Measurements from ENCODE around the gene MB.

Gene MB

DNA sequence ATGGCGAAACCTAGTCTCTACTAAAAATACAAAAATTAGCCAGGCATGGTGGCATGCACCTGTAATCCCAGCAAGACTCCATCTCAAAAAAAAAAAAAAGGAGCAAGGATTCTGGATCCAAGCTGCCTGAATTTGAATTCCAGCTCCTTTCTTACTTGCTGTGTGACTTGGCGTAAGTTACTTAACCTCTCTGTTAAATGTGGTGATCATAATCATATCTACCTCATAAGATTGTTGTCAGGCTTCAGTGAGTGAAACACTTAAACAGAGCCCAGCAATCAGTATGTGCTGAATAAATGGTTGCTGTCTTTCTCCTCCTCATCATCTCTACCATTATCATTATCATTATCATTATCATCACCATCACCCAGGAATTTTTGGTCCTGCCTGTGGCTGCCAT lies 2.7 kb downstream of the MB start:
- no peak for DNase-seq

DNA sequence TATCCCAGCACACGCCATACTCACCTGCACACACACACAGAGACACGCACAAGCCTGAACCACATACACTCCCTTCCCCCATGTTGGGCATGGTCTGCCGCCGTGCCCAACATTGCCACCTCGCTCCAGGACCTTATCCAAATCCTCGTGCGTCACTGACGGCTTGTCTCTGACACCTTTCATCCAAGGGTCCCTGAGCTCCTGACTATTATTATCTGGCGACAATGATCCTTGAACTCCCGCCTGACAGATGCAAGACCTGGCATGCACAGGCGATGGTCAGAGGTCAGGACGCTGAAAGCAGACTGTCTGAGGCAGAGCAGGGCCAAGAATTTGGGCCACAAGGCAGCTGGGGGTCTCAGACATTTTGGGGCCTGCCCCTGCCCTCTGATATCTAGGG lies 4.2 kb downstream of the MB start:
- DNase-seq = no peak

DNA sequence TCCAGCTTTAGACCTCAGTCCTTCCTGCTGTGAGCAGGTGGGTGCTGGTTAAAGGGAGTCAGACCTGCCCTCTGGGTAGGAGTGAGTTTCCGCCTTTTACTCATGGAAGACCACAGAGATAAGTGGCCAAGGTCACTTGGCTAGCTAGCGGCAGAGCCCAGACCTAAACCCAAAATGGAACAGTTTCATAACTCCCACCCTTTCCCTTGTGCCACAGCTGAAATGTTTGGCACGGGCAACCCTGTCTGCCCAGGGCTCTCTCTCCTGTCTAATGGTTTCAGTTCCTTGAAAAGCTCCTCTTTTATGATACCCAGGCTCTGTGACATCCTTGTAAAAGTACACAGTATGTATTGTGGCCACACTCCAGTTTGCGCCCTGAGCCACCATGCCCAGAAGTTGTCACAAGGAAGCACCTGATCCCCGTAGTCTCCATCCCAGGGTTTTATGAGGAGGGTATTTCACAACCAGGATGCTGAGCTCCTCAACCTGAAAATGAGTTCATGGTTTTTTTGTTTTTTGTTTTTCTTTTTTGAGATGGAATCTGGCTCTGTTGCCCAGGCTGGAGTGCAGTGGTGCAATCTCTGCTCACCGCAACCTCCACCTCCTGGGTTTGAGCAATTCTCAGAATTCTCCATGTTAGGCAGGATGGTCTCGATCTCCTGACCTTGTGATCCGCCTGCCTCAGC lies 5.1 kb downstream of the MB start:
- DNase-seq = no peak

DNA sequence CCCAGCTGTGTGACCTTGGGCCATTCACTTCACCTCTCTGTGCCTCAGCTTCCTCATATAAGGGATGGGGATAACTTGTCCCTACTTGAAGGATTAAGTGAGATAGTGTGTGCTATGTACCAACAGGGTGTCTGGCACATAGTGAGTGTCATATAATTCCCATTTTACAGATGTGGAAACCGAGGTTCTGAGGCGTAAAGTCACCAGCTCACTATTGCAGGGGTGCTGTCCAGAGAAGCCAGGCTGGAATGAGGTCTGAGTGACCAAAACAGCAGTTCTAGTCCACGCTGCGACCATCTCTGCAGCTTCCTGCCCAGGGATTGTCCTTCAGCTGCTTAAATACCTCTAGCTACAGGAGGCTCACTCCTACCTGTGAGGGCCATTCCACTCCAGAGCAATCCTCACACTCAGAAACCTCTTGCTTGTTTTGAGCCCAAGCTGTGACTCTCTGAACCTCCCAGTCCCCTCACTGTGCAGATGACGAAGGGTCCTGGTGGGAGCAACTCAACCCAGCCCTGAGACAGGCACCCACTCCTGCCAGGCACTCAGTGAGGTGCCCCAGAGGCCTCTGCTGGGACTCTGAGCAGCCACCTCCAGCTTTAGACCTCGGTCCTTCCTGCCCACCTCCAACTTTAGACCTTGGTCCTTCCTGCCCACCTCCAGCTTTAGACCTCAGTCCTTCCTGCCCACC lies 5.8 kb downstream of the MB start:
- DNase-seq = no peak

DNA sequence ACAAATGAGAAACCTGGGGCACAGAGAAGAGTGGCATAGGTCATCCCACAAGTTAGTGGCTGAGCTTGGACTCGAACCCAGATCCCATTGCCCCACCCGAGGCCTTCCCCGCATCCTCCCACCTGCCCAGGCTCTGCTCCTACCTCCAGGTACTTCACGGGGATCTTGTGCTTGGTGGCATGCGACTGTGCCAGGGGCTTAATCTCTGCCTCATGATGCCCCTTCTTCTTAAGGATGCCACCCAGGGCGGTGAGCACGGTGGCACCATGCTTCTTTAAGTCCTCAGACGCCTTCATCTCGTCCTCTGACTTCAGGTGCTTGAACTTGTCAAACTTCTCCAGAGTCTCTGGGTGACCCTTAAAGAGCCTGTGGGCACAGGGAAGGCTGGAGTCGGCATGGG lies 6.4 kb downstream of the MB start:
- no peak for DNase-seq

DNA sequence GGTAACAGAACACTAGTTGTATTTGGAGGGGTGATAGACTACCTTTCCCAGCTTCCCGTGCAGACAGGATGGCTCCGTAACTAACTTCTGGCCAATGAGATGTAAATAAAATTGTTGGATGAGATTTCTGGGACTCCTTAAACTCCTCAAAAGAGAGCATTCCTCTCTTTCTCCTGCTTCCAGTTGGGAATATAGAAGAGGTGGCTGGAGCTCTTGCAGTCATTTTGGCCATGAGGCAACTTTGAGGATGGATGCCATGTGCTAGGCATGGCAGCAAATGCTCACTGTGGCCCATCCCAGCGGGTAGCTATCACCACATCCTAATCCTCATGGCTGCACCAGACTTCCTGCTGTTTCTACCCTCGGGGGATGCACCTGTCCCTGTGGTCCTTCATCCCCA lies 7.4 kb downstream of the MB start:
- no peak for DNase-seq

DNA sequence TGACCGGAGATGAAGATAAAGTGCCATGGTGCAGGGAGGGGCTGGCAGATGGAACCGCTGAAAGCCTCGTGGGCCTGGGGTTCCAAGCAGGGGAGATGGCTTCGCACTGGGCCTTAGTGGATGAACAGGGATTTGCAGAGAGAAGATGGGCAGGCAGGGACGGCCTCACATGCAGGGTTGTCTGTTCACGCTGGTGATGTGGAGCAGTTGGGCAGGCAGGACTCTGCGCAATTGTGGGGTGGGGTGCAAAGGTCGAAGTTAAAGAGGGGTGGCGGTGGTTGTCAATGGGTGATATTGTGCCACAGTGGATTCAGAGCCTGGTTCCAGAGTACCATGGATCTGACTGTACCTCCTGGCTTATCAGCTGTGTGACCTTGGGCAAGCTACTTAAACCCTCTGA lies 7.9 kb downstream of the MB start:
- no peak for DNase-seq

DNA sequence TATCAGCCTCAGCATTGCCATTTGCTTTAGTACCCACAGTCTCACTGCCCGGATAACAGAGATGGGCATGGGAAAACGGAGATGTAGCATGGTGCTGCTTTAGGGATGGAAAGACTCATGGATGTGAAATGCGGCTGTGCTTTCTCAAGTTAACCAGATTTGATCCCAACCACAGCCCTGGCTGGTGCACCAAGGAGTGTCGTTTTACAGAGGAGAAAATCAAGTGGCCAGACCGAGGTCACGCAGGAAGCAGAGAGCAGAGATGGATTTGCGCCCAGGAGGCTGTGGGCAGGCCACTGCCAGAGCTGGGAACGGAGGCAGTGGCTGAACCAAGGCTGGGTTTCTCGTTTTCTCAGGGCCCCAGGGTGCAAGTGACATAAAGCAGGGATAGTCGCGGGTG lies 9.0 kb downstream of the MB start:
- no peak for DNase-seq

DNA sequence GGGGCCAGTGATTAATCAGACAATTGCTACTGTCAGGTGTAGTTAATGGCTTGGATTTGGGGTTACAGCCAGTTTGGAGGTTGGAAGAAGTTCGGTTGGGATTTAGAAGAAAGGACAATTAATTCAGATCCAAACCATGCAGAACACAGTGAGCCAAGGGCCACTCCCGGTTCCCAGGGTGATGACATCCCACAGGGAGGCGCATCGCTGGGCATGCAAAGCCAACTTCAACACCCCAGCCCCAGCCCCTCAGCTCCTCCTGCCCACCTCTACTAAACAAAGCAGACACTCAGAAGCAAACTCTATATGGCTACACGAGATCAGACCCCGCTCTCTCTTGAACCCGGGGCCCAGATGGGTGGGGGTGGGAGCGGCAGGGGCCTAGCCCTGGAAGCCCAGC lies 10.2 kb downstream of the MB start:
- DNase-seq = no peak

DNA sequence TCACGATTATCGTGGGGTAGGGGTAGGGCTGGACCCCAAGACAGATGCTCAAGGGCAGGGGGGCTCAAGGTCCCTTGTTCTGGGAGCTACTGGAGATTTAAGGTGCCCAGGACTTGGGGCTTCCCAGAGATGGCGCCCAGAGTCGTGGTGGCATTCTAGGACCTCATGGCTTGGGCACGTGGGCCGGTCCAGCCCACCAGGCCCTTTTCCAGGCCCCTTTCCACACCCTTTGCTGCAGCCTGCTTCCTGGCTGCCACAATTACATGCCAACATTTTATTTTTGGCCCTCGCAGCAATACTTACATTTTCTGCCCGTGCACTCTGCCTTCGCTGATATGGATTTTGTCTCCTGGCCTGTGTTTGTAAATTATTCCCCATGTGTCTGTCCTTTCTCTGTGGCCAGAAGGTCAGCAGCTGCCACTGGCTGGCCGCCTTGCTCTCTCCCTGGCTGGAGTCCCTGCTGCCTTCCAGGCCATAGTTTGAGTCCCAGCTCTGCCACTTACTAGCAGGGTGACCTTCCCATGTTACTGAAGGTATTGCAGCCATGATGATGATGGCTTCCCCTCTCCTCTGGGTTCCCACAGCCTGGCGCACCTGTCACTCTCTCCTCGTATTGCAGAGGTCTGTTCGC lies 11.2 kb downstream of the MB start:
- no peak for DNase-seq

DNA sequence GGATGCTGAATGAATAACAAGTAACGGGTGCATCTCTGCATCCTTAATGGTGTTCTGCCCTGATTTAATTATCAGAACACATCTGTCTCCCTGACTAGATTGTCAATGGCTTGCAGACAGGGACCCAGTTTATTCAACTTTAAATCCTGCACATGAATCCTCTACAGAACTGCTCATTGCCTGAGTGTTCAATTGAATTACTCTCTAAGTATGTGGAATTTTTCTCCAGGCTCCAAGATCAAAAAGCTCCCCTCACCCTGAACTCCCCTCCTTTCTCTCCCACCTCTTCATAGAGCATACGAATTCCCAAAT lies 11.8 kb downstream of the MB start:
- DNase-seq = no peak

DNA sequence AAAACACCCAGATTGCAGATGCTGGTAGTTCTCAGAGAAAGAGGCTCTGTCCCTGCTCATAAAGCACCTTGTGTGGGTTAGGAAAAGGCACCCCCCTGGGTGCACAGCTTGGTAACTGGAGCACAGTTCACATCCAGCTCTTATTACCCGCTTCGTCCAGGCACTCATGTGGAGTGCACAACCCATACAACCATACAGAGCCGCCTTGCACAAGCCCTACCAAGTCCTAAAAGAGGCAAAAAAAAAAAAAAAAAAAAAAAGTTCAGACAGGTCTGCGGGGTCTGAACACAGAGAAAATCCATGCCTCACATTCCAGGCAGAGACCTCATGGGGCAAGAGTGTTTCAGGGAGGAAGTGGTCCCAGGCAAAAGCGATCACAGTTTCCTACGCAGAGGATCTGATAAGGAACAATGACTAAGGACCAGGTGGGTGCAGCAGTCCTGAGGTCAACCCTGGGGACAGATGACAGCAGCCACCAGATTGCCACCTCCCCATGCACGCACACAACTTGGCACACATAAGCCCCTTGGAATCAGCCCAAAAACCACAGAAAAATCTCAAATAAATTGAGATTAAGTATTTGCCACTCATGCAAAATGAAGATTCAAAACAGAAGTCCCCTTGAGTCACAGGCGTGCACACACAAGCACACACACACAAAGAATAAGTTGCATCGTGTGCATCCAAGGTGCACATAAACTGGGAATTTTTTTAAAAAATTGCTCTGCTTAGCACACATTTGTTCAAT lies 12.3 kb downstream of the MB start:
- peak; percentile 27 for DNase-seq

DNA sequence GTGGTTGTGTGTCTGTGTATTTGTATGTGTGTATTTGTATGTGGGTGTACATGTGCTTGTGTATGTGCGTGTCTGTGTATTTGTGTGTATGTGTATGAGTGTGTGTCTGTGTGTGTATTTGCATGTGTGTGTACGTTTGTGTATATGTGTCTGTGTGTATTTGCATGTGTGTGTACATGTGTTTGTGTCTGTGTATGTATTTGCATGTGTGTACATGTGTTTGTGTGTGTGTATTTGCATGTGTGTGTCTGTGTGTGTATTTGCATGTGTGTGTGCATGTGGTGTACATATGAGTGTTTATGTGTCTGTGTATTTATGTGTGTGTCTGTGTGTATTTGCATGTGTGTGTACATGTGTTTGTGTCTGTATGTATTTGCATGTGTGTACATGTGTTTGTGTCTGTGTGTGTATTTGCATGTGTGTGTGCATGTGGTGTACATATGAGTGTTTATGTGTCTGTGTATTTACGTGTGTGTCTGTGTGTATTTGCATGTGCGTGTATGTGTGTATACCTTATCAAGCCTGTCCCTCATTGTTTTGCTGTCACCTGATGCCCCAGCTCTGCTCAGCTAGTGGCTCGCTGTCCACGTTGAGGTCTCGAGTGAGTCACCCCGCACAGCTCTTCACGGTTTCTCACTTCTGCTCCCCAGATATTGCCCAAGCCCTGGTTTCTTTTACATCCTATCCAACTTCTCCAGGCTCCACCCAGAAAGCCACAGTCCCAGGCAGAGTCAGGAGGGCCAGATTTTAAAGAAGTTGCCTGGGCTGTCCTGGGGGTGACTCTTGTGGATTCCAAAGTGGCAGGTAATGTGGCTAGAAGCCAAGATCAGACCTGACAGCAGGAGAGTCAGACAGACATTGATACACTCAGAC lies 15.2 kb downstream of the MB start:
- no peak for DNase-seq

DNA sequence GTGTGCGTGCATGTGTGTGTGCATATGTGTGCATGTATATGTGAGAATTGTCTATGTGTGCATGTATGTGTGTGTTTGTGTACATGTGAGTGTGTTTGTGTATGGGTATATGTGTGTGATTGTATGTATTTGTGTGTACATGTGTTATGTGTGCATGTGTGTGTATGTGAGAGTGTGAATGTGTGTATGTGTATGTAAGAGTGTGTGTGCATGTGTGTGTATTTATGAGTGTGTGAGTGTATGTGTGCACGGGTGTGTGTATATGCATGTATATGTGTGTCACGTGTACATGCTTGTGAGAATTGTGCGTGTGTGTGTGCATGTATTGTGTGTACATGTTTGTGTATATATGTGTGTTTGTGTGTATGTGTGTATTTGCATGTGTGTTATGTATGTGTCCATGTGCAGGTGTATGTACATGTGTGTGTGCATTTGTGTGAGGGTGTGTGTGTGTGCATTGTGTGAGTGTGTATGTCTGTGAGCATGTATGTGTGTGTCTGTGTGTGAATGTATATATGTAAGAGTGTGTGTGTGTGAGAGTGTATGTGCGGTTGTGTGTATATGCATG lies 16.0 kb downstream of the MB start:
- no peak for DNase-seq

DNA sequence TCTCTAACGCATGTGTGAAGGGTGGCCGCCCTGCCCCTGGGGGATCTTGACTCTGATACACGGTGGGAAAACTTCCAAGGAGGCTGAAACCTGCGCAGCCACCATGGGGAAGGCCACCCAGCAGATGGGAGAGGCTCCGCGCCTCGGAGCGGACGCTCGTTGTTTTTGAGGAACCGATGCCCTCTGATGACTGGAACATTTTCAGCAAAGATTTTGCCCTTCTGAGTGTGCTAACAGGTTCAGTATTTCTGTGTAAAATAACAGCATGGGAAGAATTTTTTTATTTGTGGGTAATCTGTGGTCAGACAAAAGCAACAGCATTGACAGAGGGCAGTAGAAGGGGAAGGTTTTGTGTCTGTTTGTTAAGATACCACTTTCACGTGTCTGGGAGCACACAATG lies 16.7 kb downstream of the MB start:
- DNase-seq = no peak

DNA sequence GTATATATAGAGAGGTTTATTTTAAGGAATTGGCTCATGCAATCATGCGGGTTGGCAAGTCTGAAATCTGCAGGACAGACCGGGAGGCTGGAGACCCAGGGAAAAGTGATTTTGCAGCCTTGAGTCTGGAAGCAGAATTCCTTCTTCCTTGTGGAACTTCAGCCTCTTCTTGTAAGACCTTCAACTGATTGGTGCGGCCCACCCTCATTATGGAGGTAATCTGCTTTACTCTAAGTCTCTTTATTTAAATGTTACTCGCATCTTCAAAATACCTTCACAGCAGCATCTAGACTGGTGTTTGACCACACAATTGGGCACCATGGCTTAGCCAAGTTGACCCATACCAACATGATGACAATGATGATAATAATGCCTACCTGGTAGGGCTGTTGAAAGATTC lies 17.8 kb downstream of the MB start:
- DNase-seq = no peak

DNA sequence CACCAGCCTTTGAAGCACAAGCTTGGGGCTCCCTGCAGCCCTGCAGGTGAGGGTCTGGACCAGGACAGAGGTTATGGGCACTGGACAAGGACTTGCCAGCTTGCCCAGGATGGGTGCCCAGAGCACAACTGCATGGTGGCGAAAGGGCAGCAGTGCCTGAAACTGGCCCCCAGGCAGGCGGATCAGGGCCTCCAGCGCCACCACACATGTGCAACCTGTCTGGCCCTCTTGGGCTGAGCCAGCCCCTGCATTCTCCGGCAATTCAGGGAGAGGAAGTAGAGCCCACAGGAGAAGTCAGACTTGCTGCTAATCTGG lies 18.8 kb downstream of the MB start:
- DNase-seq = no peak

DNA sequence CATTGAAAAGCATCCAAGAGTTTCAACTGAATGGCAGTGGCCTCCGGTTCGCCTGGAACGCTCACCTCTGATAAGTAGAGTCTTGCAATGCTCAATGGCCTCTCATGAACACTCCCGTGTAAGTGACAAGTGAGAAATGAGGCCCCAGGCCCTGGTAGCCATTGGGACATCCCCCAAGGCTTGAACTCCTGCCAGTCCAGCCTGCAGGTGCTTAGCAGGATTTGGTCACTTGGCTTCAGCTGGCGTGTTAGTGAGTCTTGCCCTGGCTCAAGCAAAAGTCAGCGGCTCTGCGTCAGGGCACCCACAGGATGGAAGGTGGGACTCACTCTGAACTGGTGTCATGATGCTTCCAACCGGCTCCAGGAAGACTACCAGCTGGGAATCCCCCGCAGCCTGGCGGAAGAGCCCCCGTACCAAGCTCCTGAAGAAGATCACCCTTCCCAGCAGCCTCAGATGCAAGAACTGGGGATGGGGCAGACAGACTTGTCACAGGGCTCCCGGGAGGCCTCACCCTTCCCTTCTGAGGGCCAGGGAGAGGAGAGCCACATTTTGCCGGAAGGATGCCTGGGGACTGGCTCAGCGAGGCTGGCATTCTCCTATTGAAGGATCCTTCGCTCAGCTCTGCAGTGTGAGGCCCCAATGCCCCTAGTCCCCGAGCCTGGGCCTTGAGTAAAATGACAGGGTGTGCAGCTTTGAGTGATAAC lies 19.3 kb downstream of the MB start:
- DNase-seq = no peak

DNA sequence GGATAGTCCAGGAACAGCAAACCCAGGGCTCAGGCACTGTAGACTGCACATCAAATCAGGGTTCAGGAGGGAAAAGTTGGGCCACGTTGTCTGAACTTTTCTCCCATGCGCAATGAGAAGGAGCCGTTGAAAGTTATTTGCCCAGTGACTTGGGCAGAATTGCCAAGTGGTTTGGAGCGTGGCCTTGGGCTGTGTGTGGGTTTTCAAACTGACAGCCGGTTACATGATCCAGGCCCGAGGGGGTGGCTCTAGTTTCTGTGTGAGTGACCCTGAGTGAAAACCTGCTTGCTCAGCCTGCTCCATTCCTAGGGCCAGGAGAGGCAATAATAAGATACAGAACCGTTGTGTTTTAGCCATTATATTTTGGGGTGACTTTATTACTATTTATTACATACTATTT lies 20.3 kb downstream of the MB start:
- DNase-seq = no peak

DNA sequence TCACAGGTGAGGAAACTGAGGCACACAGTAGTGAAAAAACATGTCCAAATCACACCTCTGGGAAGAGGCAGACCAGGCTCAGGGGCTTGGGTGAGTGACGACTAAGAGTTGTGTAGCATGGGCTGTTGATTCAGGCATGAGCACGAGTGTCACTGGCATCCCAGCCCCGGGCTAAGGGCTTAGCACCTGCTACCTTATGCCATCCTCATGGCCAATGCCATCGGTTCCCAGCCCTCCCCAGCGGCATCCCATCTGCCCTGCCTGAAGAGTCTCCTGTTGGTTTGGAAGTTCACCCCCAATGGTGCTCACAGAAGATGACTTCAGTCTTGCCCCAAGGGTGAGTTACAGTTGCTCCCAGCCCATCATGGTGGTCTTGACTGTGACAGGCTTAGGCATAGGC lies 22.4 kb downstream of the MB start:
- no peak for DNase-seq

DNA sequence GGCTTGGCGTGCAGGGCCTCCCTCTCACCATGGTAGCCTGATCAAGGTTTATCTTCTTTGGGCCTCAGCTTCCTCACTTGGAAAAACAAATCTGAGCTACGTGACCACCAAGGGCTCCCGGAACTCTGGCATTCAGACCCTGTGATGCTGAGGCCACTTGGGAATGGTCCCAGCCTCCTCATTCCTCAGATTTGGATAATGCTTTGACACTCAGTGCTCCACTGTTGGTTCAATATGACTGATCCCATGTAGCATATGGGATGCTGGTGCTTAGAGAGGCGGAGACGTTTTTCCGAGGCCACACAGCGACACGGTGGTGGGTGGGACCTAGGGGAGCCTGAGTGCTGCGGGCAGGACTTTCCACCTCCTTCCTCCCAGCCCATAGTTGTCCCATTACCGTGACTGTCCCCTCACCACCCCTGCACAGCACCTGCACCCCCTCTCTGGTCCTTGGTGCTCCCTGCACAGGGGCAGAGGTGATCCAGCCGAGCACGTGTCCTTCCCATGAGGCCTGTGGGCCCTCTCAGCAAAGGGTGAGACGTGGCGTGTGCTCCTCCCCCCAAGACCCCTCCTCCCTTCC lies 23.1 kb downstream of the MB start:
- no peak for DNase-seq

All from activated naive CD4-positive, alpha-beta T cell treated with Interleukin-2 at 50 U/mL for 16 hours (primary cell).